NCI-H345 (cell line): Measurements from ENCODE around the gene GCC2.
"Not testable (repeated sequence)": the region's sequence is repeated elsewhere in the genome, so short reads cannot be mapped to it uniquely, and the experiment has no call there.

Experiments used
- DNase-seq: peaks from one replicate; lab custom pipeline; 2025; lab: John Stamatoyannopoulos, UW

The GCC2 gene

DNA sequence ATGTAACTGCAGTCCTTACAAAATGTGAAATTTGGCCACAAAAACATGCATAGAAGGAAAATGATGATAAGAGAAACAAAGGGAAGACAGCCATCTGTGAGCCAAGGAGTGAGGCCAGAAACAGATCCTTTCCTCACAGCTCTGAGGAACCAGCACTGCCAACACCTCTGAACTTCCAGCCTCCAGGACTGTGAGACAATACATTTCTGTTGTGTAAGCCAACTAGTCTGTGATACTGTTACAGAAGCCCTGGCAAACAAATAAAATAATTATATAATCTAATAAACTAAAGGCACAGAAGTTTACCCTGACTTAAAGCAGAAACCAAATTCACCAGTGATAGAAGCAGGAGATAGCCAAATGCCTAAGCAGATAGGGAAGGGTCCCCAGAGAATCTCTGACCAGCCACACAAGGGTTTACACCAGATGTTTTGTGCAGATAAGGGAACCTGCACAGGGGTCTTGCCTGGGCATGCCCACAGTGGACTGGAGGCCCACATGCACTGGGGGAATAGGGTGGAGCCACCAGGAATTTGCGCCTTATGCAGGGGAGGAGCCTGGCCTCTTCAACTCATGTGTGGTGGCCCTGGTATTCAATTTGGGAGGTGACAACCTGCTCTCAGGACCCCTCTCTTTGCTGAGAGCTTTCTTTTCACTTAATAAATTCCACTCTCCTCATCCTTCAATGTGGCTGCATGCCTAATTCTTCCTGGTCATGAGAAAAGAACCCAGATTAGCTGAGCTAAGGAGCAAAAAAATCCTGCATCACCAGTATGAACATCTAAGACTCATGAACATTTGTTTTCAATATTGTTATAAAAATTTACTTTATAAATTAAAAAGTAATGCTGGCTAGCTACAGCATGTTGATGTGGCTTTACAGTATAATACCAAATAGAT is 3.8 kb upstream of the GCC2 start:
- no peak for DNase-seq

DNA sequence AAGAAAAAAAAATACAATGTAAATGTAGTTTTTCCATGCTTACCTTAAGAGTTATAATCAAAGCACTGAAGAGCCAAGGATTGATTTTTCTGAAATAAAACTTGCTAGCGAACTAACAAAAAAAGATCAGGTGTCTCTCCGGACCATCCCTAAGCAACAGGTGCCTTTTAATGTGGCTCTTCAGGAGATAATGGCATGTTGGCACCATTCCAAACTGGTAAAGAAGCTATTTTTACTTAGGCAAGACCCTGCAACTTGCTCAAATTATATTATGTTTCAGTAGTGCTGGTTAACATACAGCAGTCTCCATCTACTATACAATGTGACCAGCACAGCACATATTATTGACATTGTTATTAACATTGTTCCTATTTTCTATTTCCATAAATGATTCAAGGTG is 2.3 kb upstream of the GCC2 start:
- DNase-seq: peak; percentile 64

DNA sequence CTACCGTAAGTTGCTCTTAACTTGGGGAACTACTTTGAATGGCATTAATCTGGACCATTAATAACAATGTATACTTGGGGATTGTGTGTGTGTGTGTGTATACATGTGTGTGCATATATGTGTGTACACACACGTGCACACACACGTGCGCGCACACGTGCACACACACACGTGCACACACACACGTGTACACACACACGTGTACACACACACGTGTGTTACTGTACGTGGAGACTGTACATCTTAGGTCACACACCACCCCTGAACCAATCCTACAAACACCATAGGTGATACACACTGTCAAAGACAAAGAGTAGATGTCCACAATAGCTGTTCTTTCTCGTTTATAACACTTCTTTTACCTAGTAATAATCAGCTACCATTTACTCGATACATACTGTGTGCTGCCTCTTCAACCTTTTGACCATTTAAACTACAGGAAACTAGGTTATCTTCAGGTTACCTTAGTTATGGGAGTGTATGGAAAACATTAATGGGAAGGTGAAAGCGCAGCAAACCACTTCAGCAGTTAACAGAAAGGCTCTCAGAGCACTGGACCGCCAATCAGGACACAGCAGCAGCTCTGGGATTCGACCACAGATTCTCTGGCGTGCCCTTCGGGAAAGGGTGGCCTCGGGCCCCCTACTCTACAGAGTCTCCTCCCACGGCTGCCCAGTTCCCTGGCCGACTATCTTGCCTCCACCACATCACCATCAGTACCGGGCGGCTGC is 894 bp upstream of the GCC2 start:
- peak; percentile 26 for DNase-seq

DNA sequence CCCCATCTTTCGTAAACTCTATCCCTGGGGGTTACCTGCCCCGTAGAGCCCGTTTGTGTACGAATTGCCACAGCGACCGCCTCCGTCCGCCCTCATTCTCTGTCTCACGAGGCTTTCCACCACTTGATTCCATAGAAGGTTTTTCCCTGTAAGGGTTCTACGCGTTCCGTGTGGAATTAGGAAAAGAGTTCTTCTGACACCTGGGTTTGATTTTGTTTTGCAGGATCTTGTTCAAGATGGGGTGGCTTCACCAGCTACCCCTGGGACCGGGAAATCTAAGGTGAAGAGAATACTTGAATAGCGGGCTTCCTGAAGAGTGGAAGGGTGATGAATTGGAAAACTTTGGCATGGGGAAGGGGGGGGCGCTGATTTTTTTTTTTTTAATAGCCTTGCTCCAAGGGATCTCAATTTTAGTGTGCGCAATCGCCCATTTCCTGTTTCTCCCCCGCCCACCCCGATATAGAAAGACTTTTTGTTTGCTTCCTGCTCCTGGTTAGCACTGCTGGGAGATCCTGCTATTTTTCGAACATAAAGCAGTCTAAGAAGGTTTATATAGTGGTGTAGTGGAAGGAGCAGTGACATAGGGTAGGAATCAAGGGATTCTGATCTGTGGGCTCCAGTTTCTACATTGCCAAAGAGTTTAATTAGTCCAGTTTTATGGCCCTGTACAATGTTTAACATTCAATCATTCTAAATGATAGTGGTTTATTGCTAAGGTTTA is 564 bp downstream of the GCC2 start:
- DNase-seq: peak; percentile 25

DNA sequence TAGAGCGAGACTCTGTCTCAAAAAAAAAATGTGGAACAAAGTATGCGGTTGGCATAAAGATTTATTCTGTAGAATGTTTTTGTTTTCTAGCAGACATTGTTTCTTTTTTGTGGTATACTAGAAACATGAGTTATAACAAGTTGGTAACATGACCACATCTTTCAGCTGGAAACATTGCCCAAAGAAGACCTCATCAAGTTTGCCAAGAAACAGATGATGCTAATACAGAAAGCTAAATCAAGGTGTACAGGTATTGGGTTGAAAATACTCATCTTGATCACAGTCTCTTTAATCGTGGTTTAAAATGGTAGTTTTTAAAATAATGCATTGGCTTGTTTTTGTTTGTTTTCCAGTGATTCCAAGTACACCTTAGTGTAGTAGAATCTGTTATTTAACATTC is 1.9 kb downstream of the GCC2 start:
- no peak for DNase-seq

DNA sequence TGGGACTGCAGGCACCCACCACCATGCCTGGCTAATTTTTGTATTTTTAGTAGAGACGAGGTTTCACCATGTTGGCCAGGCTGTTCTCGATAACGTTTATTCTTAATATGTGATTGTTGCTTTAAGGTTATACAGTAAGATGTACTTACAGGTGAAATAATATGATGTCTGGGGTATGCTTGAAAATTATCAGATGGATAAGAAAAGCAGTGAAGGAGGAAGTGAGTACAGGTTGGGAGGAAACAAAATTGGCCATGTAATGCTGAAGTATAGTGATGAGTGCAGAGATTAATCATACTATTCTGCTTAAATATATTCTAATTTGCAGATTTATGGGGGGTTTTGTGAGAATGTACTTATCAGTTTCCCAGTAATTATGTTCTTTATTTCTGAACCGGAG is 3.0 kb downstream of the GCC2 start:
- DNase-seq: no peak

DNA sequence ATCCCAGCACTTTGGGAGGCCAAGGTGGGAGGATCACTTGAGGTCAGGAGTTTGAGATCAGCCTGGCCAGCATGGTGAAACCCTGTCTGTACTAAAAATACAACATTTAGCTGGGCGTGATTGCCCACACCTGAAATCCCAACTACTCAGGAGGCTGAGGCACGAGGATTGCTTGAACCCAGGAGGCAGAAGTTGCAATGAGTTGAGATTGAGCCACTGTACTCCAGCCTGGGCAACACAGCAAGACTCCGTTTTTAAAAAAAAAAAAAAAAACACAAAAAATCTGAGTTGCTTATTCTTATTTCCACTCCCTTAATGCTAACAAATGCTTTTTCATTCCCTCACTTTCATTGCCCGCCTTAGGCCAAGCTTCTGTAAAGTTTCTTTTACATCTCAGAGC is 4.5 kb downstream of the GCC2 start:
- not testable (repeated sequence) for DNase-seq

DNA sequence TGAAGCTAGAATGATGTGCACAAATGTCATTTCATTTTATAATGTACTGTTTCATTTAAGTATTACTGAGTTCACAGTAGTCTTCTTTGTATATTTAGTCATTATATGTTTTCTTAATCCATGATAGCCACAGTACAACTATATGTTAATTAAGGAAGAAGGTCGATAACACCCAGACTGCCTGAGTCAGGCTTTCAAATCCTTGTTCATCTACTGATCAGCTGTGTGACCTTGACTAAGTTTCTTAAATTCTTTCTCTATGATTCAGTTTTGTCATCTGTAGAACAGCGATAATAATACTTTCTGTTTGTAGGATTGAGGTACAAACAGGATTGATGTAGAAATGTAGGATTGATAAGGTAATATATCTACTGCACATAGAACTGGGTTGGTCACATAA is 5.4 kb downstream of the GCC2 start:
- DNase-seq: no peak

DNA sequence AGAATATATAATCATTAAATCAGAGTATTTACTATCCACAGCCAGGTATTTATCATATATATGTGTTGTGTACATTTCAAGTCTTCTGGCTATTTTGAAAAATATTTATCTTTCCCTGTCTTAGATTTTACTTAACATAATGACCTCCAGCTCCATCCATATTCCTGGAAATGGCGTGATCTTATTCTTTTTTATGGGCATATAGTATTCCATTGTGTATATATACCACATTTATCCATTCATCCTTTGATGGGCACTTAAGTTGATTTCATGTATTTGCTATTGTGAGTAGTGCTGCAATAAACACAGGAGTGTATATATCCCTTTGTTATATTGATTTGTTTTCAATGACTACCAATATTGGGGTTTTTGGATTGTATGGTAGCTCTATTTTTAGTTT is 6.6 kb downstream of the GCC2 start:
- no peak for DNase-seq

DNA sequence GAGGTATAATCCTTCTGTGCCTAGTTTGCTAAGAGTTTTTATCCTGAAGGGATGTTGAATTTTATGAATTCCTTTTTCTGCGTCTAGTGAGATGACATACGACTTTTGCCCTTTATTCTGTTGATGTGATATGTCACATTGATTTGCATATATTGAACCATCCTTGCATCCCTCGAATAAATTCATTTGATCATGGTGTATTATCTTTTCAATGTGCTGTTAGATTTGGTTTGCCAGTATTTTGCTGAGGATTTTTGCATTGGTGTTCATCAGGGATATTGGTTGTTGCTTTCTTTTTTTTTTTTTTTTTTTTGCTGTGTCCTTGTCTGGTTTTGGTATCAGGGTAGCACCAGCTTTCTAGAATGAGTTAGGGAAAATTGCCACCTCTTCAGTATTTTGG is 9.1 kb downstream of the GCC2 start:
- DNase-seq: no peak

DNA sequence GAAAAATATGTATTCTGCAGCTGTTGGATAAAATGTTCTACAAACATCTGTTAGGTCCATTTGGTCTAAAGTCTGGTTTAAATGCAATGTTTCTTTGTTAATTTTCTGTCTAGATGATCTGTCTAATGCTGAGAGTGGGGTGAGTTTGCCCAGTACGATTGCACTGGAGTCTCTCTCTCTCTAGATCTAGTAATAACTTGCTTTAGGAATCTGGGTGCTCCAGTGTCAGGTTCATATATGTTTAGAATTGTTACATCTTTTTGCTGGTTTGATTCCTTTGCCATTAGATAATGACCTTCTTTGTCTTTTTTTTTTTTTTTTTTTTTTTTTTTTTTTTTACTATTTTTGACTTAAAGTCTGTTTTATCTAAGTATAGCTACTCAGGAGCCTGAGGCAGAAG is 10.4 kb downstream of the GCC2 start:
- no peak for DNase-seq

DNA sequence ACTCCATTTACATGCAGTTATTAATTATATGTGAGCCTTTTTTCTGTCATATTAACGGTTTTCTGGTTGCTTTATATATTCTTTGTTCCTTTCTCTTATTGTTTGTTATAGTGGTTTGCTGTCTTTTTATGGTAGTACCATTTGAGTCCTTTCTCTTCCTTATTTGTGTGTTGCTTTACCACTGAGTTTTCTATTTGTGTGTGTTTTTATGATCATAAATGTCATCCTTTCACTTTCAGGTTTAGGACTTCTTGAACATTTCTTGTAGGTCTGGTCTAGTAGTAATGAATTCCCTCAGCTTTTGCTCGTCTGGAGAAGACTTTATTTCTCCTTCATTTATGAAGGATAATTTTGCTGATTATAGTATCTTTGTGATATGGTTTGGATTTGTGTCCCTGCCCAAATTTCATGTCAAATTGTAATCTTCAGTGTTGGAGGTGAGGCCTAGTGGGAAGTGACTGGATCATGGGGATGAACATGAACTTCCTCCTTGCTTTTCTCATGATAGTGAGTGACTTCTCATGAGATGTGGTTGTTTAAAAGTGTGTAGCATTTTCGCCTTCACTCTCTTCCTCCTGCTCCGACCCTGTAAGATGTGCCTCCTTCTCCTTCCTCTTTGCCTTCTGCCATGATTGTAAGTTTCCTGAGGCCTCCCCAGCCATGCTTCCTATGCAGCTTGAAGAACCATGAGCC is 11.5 kb downstream of the GCC2 start:
- DNase-seq: no peak

DNA sequence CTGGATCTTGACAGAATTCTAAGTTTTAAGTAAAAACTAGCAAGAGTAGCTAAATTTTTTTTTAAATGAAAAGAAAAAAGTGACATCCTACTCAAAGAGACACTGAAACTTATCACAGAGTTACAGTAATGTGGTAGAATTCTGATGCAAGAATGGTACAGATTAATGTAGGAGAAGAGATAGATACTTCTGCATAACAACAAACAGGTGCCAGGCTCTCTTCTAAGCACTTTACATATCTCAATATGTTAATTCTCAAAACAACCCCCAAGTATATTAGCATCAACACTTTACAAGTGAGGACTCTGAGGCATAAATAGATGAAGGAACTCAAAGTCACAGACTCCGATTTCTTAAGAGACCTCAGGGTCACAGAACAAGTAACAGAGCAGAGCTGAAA is 28.1 kb downstream of the GCC2 start:
- no peak for DNase-seq

DNA sequence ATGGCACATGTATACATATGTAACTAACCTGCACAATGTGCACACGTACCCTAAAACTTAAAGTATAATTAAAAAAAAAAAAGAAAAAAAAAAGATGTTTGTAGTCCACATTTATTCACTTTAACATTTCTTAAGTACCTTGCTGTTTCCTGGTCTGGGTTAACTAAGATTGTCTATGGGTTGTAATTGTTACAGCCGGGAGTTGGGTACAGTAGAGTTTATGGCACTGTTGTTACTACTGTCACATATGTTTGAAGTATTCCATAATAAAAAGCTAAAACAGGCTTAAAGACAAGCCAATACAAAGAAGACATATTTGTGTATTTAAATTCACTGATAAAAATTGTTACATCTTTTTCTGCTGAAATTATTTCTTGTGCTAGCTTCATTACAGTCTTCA is 36.2 kb downstream of the GCC2 start:
- no peak for DNase-seq

DNA sequence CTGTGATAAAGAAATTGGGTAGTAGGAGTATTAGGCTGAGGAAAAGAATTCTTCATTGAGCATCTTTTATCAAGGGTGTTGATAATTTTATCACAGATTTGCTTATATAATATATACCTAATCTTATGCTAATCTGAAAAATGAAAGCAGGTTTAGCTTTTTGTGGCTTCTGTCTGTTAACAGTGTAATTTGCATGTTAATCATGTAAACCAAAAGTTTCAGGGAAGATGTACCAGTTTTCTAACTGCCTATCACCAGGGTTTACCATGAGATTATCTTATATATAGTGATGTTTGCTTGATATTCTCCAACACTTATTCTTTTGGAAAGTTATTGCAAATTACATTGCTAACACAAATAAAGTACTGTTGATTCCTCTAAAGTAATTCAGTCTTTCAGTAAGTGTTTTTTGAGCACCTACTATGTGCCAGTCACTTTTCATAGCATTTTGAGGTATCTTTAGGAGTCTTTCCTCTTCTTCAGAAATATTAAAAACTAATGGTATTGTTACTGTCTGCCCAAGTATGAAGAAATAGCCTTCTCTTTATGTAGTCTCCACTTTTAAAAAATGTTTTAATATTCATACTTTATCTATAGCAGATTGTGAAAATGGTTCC is 41.6 kb downstream of the GCC2 start:
- DNase-seq: no peak

DNA sequence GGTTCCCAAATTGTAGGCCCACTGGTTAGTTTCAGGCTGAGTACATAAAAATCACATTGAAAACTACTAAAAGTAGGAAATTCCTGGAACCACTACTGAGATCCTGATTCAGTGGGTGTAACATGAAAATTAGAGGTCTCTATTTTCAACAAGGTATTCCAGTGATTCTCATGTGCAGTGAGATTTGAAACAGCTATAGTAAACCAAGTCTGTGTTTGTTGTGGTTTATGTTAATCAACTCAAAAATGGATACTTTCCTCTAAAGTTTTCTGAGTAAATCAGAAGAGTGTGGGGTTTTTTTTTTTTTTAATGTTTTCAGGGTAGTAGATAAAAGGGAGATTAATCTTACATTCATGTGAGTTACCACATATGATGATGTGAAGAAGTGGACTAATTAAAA is 42.8 kb downstream of the GCC2 start:
- no peak for DNase-seq

DNA sequence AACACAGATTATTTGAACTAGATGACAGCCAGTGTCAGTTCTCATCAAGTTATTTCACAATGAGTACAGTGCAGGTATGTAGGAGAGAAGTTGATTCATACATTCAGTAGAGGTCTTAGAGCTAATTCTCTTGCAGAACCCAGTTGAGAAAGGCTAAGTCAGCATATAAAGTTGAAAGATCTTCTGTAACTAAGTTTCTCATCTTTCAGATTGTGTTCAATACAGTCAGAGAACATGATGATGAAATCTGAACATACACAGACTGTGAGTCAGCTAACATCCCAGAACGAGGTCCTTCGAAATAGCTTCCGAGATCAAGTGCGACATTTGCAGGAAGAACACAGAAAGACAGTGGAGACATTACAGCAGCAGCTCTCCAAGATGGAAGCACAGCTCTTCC is 43.4 kb downstream of the GCC2 start:
- DNase-seq: no peak

DNA sequence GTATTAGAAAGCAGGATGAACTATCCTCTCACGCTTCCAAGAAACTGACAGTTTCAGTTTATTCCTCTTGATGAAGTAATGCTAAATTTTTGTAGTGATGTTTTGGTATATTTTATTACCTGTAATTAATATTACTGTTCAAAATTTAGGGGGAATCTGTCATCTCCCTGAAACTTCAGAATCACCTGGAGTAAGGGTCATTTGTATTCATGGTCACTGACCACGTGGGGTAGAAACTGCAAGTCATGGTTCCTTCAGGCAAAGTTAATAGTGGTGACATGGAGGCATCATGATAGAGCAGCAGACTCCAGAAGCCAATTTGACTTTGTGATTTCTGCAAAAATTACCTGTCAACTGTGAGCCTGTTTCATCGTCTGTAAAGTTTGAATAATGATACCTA is 47.2 kb downstream of the GCC2 start:
- not testable (repeated sequence) for DNase-seq

DNA sequence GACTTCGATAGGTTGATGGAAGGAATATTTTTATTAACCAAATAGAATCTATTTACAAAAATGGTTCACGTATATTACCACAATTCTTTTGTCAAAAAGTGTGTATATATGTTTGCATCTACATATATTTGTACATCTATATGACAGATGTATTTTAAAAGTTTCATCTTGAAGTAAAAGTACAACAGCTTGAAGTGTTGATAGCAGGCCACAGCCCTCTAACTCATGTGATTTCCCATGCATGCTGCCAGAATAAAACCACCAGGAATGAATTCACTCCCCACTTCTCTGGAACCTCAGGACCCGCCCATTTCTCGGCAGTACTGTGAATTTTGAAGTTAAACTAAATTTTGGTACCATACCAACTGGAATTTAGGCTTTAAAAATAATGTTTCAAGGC is 58.6 kb downstream of the GCC2 start:
- DNase-seq: not testable (repeated sequence)

DNA sequence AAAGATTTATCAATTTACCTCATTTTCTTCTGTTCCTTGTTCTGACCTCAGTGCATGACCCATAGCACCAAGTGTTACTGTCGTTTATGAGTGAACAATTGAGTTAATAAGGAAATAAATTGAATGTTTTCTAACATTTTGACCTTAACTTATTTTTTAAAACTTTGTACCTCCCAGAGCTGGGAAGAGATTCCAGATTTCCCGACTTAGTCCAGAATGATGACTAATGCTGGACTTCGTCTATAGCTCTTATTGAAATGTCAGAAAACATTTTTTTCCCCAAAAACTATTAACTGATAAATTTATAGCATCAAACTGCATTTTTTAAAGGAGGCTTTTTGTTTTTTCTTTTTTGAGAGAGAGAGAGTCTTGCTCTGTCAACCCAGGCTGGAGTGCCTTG is 63.4 kb downstream of the GCC2 start:
- DNase-seq: not testable (repeated sequence)

DNA sequence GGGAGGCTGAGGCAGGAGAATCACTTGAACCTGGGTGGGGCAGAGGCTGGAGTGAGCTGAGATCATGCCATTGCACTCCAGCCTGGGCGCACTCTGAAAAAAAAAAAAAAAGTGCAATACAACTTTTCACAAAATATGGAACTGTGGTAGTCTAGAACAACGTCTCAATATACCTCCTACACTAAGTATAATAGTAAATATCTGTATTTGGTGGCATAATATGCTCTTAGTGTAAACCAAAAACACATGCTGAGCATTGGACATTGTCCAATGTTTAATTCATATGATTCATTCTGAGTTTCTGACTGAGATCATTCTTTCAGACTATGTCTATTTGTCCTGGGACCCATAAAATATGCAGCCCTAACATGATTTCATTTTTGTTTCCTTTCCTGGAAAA is 65.5 kb downstream of the GCC2 start:
- DNase-seq: not testable (repeated sequence)

DNA sequence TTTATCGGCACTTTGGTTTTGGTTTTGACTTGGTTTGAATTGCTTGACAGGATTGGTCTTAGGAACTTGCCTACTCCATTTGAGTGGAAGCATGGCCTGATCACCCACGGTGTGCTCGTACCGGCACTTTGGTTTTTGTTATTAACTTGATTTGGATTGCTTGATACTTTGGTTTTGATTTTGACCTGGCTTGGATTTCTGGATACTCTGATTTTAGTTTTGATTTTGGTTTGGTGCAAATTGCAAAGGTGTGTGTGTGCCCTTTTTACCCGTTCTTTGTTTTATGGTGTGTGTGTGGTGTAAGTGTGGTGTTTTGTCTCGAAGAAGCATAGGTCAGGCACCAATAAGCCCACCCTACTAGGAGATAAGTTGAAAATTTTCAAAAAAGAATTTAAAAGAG is 75.7 kb downstream of the GCC2 start:
- DNase-seq: not testable (repeated sequence)
